Measurements from ENCODE around the gene ERH.
A peak's percentile ranks its signal among the peaks of the same experiment; 100 is the strongest.

ERH gene

DNA sequence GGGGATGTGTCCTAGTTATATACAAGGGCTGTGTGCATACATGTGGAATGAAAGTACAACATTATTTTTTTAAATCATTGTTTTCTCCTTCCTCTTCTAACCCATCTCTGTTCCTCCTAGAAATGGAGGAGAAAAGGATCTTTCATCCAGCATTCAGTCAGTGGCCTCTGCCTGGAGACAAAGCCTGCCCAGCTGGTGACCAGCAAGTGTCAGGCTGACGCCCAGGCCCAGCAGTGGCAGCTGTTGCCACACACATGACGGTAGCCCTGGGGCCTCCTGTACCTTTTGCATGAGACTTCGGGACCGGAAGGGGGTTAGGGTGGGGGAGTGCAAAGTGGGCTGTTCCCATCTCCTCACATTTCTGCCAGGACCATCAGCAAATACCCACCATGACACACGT lies 46.2 kb downstream of the ERH start:
- TF ChIP-seq, protein P1, sequence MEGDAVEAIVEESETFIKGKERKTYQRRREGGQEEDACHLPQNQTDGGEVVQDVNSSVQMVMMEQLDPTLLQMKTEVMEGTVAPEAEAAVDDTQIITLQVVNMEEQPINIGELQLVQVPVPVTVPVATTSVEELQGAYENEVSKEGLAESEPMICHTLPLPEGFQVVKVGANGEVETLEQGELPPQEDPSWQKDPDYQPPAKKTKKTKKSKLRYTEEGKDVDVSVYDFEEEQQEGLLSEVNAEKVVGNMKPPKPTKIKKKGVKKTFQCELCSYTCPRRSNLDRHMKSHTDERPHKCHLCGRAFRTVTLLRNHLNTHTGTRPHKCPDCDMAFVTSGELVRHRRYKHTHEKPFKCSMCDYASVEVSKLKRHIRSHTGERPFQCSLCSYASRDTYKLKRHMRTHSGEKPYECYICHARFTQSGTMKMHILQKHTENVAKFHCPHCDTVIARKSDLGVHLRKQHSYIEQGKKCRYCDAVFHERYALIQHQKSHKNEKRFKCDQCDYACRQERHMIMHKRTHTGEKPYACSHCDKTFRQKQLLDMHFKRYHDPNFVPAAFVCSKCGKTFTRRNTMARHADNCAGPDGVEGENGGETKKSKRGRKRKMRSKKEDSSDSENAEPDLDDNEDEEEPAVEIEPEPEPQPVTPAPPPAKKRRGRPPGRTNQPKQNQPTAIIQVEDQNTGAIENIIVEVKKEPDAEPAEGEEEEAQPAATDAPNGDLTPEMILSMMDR (IDR thresholded peaks at IDR 0.05; ENCODE audit: extremely low read depth, missing control alignments) = no peak
- DNase-seq (ENCODE audit: low spot score) = no peak

DNA sequence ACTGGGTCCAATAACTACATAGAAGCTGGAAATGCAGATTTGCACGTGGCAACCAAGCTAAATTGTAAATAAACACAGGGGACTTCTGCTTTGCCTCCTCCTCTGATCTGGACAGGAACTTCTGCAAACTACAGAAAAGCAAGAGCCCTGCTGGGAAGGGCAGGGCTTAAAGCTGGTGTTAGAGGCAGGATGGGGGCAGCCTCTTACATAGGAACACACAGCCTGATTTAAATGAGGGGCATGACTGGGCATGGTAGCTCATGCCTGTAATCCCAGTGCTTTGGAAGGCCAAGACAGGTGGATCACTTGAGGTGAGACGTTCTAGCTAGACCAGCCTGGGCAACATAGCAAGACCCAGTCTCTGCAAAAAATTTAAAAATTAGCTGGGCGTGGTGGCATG lies 46.7 kb downstream of the ERH start:
- DNase-seq (ENCODE audit: low spot score) = no peak
- TF ChIP-seq, protein P1 (IDR thresholded peaks at IDR 0.05; ENCODE audit: extremely low read depth, missing control alignments) = no peak

DNA sequence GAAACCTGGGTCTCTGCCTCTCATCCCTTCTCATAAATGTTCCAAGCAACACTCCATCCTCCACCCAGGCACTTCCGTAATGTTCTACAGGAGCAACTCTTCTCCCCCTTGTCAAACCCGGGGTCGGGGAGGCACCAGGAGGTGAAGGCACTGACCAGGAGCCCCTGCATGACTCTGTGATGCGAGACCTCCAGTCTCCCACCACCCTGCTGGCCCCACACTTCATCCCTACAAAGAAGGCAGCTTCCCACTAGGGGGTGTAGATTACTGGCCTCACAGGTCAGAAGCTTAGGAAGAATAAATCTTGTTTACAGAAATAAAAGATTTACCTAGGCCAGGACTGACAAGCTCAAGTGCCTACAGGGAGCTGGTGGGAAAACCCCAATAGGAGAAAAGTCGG lies 47.2 kb downstream of the ERH start:
- TF ChIP-seq, protein P1 (IDR thresholded peaks at IDR 0.05; ENCODE audit: extremely low read depth, missing control alignments) = no peak
- no peak for DNase-seq (ENCODE audit: low spot score)

DNA sequence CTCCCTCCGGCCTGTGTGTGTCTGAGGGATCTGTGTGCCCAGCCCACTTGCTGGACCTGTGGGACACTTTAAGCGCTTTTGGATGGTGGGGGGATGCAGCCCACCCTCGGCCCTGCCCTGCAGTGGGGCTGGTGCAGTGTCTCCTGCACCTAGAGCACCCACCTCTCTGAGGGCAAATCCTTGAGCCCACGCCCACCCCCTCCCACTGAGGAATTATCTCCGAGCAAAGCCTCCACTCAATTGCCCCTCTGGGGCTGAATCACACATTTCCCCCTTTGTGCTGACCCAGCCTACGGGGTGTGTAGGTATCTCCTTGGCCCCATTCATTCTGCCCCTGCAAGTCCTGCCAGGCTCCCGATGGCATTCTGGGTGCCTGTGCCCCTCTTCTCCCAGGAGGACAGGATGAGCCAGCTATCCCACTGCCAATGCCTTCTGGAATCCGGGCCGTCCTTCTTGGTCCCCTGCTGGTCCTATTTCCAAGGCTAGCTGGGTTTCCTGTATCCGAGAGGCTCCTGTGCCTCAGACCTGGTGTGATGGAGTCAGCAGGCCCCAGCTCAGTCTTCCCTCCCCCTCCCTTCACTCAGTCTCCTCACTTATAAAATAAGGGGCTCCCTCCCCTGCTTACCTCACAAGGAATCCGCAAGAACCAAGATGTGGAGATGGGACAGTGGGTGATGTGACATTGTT lies 48.9 kb downstream of the ERH start:
- DNase-seq (ENCODE audit: low spot score) = no peak
- TF ChIP-seq, protein P1 (IDR thresholded peaks at IDR 0.05; ENCODE audit: extremely low read depth, missing control alignments) = no peak

DNA sequence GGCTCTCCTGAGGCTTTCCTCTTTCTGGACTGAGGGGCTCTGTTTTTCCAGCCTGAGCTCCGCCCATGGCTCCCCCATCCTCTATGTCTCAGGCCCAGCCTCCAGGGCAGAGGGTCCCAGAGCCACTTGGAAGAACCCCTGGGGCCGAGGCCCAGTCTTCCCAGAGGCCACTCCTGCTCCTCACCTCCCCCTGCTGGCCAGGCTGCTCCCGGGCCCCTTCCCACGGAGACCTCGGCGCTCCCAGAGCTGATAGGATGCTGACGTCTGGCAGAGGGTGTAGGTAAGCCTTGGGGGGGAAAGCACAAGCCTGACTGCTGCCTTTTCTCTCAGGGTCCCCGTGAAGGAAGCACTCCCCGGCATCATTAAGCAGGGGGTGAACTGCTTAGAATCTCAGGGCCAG lies 51.4 kb downstream of the ERH start:
- TF ChIP-seq, protein P1 (IDR thresholded peaks at IDR 0.05; ENCODE audit: extremely low read depth, missing control alignments) = peak; percentile 70
- peak; percentile 42 for DNase-seq (ENCODE audit: low spot score)

DNA sequence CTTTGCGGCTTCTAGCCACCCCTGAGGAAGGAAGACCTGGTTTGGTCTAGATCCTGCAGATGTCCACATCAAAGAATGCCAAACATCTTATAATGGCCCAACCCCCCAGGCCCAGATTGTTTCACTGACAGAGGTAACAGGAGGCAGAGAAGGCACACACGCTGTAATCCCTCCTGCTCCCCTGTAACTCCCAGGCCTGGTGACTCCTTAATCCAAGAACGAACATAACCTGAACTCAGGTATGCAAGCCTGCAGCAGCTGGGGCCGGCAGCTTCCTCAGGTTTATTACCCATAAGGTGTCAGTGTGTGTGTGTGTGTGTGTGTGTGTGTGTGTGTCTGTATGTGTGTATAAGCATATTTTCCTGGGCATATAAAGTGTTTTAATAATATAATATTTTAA lies 52.7 kb downstream of the ERH start:
- TF ChIP-seq, protein P1 (IDR thresholded peaks at IDR 0.05; ENCODE audit: extremely low read depth, missing control alignments) = no peak
- no peak for DNase-seq (ENCODE audit: low spot score)

DNA sequence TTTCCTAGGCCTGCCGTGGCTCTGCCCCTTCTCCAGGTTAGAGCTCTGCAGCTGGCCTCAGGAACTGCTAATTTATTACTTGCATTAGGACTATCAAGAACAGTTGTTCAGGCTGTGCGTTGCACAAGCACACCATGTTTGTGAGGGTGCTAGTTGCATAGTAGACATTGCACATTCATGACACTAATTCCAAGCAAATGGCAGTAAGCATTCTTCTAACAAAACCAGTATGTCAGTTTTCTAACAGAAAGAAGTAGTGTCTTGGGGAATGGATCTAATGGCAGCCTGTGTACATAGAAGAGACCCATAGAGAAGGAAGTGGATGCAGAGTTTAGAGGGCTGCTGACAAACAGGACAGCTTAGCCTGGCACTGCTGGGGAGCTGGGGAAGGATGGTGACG lies 53.9 kb downstream of the ERH start:
- no peak for DNase-seq (ENCODE audit: low spot score)
- TF ChIP-seq, protein P1 (IDR thresholded peaks at IDR 0.05; ENCODE audit: extremely low read depth, missing control alignments) = no peak
